Right kidney (tissue), 1 donor: ENCODE results near the gene HERC2.
"Not testable (repeated sequence)": the region's sequence is repeated elsewhere in the genome, so short reads cannot be mapped to it uniquely, and the experiment has no call there.

ENCODE experiments used
- DNase-seq: peaks from one replicate; pipeline ENCODE4 v3.0.0-alpha.2; 2016

Gene HERC2

DNA sequence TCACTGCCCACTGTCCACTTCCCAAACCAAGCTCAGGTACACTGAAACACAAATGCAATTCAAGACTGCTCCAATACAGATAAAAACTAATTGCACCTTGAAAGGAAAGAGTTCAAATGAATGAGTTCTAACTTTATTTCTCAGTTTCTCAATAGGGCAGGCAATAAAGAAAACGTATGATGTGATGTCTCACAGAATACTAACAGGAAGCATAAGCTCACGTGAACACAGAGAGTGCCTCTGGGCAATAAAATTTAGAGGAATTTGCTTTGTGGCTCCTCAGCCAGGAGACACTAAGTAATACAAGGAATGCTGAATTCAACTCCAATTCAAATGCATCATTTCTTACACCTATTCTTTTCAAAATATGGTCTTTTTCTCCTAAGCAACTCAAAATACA is 140.6 kb downstream of the HERC2 start:
- DNase-seq: no peak

GRCh38 chr15:28179270-28179669 is 142.7 kb downstream of the HERC2 start:
- DNase-seq: no peak

DNA sequence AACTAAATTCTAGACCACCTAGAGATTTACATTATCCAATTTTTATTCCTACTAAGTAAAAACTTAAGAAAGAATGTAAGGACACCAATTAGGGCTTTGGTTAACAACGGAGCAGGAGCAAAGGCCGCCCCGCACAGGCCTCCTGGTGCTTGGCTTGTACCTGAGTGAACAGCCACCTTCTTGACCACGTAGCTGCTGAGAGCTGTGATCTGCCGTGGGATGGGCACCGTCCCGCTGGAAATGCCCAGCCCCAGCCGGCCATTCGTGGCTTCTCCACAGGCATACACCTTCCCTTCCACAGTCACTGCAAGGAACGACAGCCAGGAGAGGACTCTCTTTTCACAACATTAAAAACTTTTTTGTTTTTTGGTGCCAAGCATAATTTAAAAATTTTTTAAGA is 143.3 kb downstream of the HERC2 start:
- no peak for DNase-seq

GRCh38 chr15:28178290-28178689 is 143.7 kb downstream of the HERC2 start:
- no peak for DNase-seq

DNA sequence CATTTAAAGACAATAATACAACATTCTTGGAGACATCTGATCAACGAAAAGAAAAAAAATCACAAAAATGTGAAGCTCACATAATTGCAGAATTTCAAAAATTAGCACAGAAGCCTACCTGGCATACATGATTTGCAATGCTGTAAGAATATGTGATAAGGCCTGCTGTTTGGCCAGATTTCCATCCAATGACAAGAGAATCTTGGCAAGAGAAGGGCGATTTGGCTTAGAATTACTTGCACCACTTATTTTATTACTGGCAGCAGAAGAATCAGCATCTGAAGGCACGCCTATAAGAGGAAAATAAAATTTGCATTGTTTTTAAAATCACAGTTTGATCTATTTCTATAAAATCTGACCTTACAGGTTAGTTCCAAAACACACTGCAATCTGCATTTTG is 152.6 kb downstream of the HERC2 start:
- no peak for DNase-seq

- DNase-seq: not testable (repeated sequence)
These were observed 153.4 kb downstream of the HERC2 start for GRCh38 chr15:28168405-28169121.

- no peak for DNase-seq
These were observed 154.9 kb downstream of the HERC2 start for GRCh38 chr15:28167042-28167441.

GRCh38 chr15:28165791-28166190 is 156.2 kb downstream of the HERC2 start:
- DNase-seq: no peak

DNA sequence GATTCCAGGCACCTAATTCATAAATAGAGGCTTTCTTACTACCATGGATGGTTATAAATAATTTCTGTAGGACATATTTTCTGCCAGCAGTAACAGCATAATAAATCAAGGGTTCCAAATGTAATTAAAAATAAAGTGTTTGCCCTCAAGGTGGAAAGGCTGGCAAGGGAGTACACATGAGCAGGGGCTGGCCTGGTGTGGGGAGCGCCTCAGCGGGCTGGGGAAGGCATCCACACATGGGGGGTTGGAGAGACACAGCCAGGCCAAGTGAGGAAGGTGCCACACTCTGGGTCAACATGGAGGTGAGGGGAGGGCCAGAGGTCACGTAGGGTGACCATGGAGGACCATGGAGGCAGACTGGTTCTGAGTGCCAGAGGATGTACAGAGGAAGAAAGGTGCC is 157.1 kb downstream of the HERC2 start:
- no peak for DNase-seq

DNA sequence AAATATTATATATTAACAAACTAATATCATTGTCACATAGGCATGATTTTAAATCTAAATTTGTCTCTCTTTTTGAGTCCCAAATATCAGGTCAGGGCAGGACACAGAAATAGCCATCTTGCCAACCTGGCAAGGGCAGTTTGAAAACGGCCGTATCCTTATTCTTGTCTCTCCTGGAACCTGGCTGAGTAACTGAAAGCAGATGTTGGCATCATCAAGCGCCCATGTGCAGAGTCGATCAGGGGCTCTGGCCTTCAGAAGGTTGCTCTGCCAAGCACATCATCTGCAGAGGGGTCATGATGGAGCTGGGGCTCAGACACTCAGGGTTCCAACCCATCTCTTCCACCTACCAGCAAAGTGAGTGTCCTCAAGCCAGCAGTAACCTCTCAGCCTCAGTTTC is 167.7 kb downstream of the HERC2 start:
- DNase-seq: no peak

DNA sequence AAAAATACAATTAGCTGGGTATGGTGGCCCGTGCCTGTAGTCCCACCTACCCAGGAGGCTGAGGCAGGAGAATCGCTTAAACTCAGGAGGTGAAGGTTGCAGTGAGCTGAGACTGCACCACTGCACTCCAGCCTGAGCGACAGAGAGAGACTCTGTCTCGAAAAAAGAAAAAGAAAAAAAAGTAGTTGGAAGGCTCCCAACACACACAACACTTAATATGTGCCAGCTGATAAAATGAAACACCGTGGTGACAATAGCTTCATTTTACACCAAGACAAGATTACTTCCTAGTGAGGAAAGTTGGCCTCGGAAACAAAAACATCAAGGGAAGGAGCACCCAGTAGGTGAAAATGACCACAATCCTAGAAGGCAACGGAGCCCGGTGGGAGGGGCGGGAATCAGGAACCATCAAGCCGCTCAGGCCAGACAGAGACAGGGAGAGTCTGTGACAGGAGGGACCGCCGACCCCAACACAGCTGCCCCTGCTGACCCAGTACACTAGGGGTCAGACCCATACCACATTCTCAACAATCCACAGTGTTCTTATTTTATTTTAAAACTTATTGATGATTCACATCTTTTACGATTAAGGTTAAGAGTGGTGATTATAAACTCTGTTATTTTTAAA is 168.4 kb downstream of the HERC2 start:
- no peak for DNase-seq

DNA sequence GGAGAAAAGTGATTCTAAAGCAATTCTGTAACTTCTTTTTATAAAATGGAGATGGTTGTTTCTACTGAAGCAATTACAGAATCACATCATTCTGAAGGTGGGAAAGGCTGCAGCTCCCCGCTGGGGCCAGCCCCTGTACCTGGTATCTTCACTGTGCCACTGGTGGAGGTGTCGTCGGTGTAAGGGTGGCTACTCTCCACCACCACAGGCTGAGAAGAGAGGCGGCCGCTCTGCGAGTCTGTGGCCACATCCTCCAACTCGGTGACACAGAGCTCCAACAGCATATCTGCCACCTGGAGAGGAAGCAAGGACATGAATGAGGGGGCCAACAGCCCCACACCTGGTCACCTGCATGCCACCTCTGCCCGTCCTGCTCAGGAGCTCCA is 169.4 kb downstream of the HERC2 start:
- not testable (repeated sequence) for DNase-seq

DNA sequence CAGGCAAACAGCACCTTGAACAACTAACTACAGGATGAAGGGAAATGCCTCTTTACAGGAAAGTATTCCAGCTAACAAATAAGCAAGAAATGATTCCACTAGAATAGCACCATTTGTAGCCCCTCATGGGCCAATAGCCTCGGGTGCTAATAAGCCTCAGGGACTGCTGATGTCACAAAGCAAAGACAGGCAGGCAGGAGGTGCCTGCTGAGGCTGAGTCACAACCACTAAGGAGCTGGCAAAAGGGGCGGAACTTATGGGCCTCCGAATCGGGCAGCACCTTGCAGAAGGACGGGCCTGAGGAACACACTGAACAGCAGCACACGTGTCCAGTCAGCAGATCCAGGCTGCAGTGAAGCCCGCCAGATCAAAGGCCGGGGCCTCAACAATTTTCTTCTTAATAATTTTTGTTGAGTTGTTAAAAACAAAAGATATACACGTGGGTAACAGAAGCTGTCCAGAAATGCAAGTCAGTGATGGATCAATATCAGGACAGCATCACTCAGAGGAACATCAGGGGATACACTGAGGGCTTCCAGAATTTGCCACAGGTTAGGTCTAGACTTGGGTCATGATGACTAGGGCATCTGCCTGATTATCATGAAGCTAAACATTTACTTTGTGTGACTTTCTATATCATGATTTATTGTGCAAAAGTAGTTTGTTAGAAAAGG is 170.0 kb downstream of the HERC2 start:
- not testable (repeated sequence) for DNase-seq

DNA sequence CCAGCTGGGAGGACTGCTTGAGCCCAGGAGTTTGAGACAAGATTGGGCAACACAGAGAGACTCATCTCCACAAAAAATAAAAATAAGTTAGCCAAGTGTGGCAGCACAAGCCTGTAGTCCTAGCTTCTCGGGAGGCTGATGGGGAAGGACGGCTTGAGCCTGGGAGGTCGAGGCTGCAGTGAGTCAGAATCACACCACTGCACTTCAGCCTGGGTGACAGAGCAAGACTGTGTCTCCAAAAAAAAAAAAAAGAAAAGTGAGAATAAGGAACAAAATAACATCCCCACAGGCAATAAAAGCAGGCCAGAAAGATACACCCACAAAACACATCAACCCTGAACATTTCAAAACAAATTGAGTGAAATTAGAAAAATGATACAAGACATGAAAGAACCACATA is 174.2 kb downstream of the HERC2 start:
- DNase-seq: no peak

- DNase-seq: not testable (repeated sequence)
These were observed 176.6 kb downstream of the HERC2 start for GRCh38 chr15:28145419-28145818.

DNA sequence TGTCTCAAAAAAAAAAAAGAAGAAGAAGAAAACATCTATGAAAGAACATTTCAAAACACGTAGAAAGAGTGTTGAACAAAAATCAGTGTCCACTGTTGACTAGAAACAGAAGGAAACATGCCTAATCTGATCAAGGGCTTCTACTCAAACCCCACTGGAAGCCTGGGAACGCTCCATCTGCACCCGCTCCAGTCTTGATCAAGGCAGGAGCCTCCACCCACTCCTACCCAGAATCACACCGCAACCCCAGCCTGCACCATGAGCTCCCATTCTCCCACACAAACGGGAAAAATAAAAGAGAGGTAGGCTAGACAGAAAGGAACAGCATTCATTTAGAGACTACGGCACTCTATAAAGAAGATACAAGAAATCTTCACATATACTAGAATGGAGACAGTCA is 181.9 kb downstream of the HERC2 start:
- DNase-seq: no peak

- not testable (repeated sequence) for DNase-seq
These were observed 184.5 kb downstream of the HERC2 start for GRCh38 chr15:28137408-28138039.

GRCh38 chr15:28136236-28136904 is 185.6 kb downstream of the HERC2 start:
- not testable (repeated sequence) for DNase-seq

DNA sequence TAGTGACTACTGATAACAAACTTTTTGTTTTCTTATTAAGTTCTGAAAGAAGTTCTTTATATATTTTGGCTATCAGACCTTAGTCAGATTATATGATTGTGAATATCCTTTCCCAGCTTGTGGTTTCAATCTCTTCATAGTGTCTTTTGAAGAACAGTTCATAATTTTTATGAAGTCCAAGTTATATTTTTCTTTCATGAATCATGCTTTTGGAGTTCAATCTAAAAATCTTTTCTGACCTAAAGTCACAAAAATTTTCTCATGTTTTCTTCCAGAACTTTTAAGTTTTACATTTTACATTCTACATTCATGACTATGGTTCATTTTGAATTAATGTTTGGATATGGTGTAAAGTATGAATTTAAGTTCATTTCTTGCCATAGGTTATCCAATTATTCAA is 188.7 kb downstream of the HERC2 start:
- DNase-seq: no peak

- DNase-seq: no peak
These were observed 189.3 kb downstream of the HERC2 start for GRCh38 chr15:28132524-28133275.

- no peak for DNase-seq
These were observed 190.0 kb downstream of the HERC2 start for GRCh38 chr15:28131946-28132345.

DNA sequence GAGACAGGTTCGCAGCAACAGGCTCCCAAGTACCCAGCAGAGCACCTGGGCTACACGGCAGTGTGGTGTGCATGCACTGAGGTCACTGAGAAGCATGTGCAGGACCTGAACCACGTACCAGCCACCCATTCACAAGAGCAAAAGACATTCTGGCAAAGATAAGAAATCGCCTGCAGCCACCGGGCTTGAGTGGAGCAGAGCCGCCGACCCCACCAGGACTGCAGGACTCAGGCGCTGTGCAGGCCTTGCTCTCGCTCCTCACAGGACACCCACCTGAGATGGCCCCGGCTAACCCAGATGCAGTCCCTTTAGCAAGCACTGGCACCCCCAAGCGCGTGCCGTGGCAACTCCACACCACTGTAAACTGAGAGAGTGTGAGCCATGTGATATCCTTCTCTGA is 190.6 kb downstream of the HERC2 start:
- DNase-seq: no peak
